ENCODE measurements around the gene RASL12.
"Not testable (repeated sequence)": the region's sequence is repeated elsewhere in the genome, so short reads cannot be mapped to it uniquely, and the experiment has no call there.

RASL12 gene

GRCh38 chr15:65097651-65098263, 30.0 kb upstream of the RASL12 start:
- DNase-seq (ENCODE audit: low spot score in 2 of 2) (no peak), ATAC-seq (replicated peaks; ENCODE audit: extremely low read depth, poor library complexity, severe bottlenecking) (no peak)
- Mint-ChIP-seq H3K9me3 (no peaks in the 10 kb centered on the region), H3K4me1 (peaks cover 8% of the 10 kb centered on the region), H3K36me3 (ENCODE audit: insufficient read depth) (peaks cover 18% of the 10 kb centered on the region), H3K4me3 (no peak overlapping the region), H3K27ac (ENCODE audit: low read depth) (no peak overlapping the region), H3K27me3 (no peaks in the 10 kb centered on the region)

- H3K27me3 Mint-ChIP-seq: no peaks in the 10 kb centered on the region
- peaks cover 18% of the 10 kb centered on the region for H3K36me3 Mint-ChIP-seq (ENCODE audit: insufficient read depth)
- no peak overlapping the region for H3K27ac Mint-ChIP-seq (ENCODE audit: low read depth)
- ATAC-seq (replicated peaks; ENCODE audit: extremely low read depth, poor library complexity, severe bottlenecking): no peak
- DNase-seq (ENCODE audit: low spot score in 2 of 2): no peak
- peaks cover 7% of the 10 kb centered on the region for H3K4me1 Mint-ChIP-seq
- H3K4me3 Mint-ChIP-seq: no peak overlapping the region
- no peaks in the 10 kb centered on the region for H3K9me3 Mint-ChIP-seq
These were observed 28.9 kb upstream of the RASL12 start for GRCh38 chr15:65096481-65097385.

GRCh38 chr15:65095747-65096104, 27.9 kb upstream of the RASL12 start:
- DNase-seq (ENCODE audit: low spot score in 2 of 2) (no peak), ATAC-seq (replicated peaks; ENCODE audit: extremely low read depth, poor library complexity, severe bottlenecking) (no peak)
- H3K4me3 Mint-ChIP-seq: no peak overlapping the region
- H3K36me3 Mint-ChIP-seq (ENCODE audit: insufficient read depth): peaks cover 18% of the 10 kb centered on the region
- no peak overlapping the region for H3K27ac Mint-ChIP-seq (ENCODE audit: low read depth)
- no peaks in the 10 kb centered on the region for H3K4me1 Mint-ChIP-seq
- H3K9me3 Mint-ChIP-seq: no peaks in the 10 kb centered on the region
- no peaks in the 10 kb centered on the region for H3K27me3 Mint-ChIP-seq

GRCh38 chr15:65095011-65095746, 27.4 kb upstream of the RASL12 start:
- no peak for ATAC-seq (replicated peaks; ENCODE audit: extremely low read depth, poor library complexity, severe bottlenecking)
- Mint-ChIP-seq H3K4me3 (no peak overlapping the region), H3K4me1 (no peaks in the 10 kb centered on the region), H3K27ac (ENCODE audit: low read depth) (no peak overlapping the region), H3K9me3 (no peaks in the 10 kb centered on the region), H3K36me3 (ENCODE audit: insufficient read depth) (peaks cover 18% of the 10 kb centered on the region), H3K27me3 (no peaks in the 10 kb centered on the region)
- DNase-seq (ENCODE audit: low spot score in 2 of 2): no peak

GRCh38 chr15:65094294-65094995, 26.7 kb upstream of the RASL12 start:
- H3K27ac Mint-ChIP-seq (ENCODE audit: low read depth): no peak overlapping the region

GRCh38 chr15:65093793-65094170, 26.0 kb upstream of the RASL12 start:
- H3K9me3 Mint-ChIP-seq; DNase-seq (ENCODE audit: low spot score in 2 of 2); ATAC-seq (replicated peaks; ENCODE audit: extremely low read depth, poor library complexity, severe bottlenecking); H3K4me1 Mint-ChIP-seq; H3K27me3 Mint-ChIP-seq; H3K4me3 Mint-ChIP-seq; H3K27ac Mint-ChIP-seq (ENCODE audit: low read depth): not testable (repeated sequence)
- peaks cover 11% of the 10 kb centered on the region for H3K36me3 Mint-ChIP-seq (ENCODE audit: insufficient read depth)

More at GRCh38 chr15:65094294-65094995, 26.7 kb upstream of the RASL12 start:
- no peak for ATAC-seq (replicated peaks; ENCODE audit: extremely low read depth, poor library complexity, severe bottlenecking)
- no peak overlapping the region for H3K4me3 Mint-ChIP-seq
- no peaks in the 10 kb centered on the region for H3K27me3 Mint-ChIP-seq
- peaks cover 16% of the 10 kb centered on the region for H3K36me3 Mint-ChIP-seq (ENCODE audit: insufficient read depth)
- H3K9me3 Mint-ChIP-seq: no peaks in the 10 kb centered on the region
- H3K4me1 Mint-ChIP-seq: no peaks in the 10 kb centered on the region
- no peak for DNase-seq (ENCODE audit: low spot score in 2 of 2)

- Mint-ChIP-seq H3K4me1 (no peaks in the 10 kb centered on the region), H3K27me3 (no peaks in the 10 kb centered on the region), H3K9me3 (no peaks in the 10 kb centered on the region), H3K4me3 (no peak overlapping the region), H3K27ac (ENCODE audit: low read depth) (no peak overlapping the region), H3K36me3 (ENCODE audit: insufficient read depth) (peaks cover 6% of the 10 kb centered on the region)
- no peak for DNase-seq (ENCODE audit: low spot score in 2 of 2)
- no peak for ATAC-seq (replicated peaks; ENCODE audit: extremely low read depth, poor library complexity, severe bottlenecking)
These were observed 25.4 kb upstream of the RASL12 start for GRCh38 chr15:65092911-65093792.

GRCh38 chr15:65091946-65092770, 24.4 kb upstream of the RASL12 start:
- ATAC-seq (replicated peaks; ENCODE audit: extremely low read depth, poor library complexity, severe bottlenecking): no peak

GRCh38 chr15:65089206-65089824, 21.5 kb upstream of the RASL12 start:
- Mint-ChIP-seq H3K27ac (ENCODE audit: low read depth) (no peak overlapping the region), H3K9me3 (no peaks in the 10 kb centered on the region)

More at GRCh38 chr15:65091946-65092770, 24.4 kb upstream of the RASL12 start:
- Mint-ChIP-seq H3K4me3 (no peak overlapping the region), H3K9me3 (no peaks in the 10 kb centered on the region), H3K36me3 (ENCODE audit: insufficient read depth) (peaks cover 2% of the 10 kb centered on the region), H3K4me1 (no peaks in the 10 kb centered on the region), H3K27me3 (no peaks in the 10 kb centered on the region), H3K27ac (ENCODE audit: low read depth) (no peak overlapping the region)
- no peak for DNase-seq (ENCODE audit: low spot score in 2 of 2)

GRCh38 chr15:65088643-65089021, 20.8 kb upstream of the RASL12 start:
- no peaks in the 10 kb centered on the region for H3K9me3 Mint-ChIP-seq
- DNase-seq (ENCODE audit: low spot score in 2 of 2) (no peak), ATAC-seq (replicated peaks; ENCODE audit: extremely low read depth, poor library complexity, severe bottlenecking) (no peak)
- no peaks in the 10 kb centered on the region for H3K4me1 Mint-ChIP-seq
- no peak overlapping the region for H3K27ac Mint-ChIP-seq (ENCODE audit: low read depth)
- no peaks in the 10 kb centered on the region for H3K36me3 Mint-ChIP-seq (ENCODE audit: insufficient read depth)
- H3K4me3 Mint-ChIP-seq: no peak overlapping the region
- H3K27me3 Mint-ChIP-seq: peaks cover 13% of the 10 kb centered on the region

More at GRCh38 chr15:65089206-65089824, 21.5 kb upstream of the RASL12 start:
- H3K27me3 Mint-ChIP-seq: peaks cover 6% of the 10 kb centered on the region
- DNase-seq (ENCODE audit: low spot score in 2 of 2) (no peak), ATAC-seq (replicated peaks; ENCODE audit: extremely low read depth, poor library complexity, severe bottlenecking) (no peak)
- no peak overlapping the region for H3K4me3 Mint-ChIP-seq
- H3K4me1 Mint-ChIP-seq: no peaks in the 10 kb centered on the region
- H3K36me3 Mint-ChIP-seq (ENCODE audit: insufficient read depth): peaks cover under 1% of the 10 kb centered on the region

All from central memory CD8-positive, alpha-beta T cell (primary cell).